ENCODE data around the gene MAN1A1.
"Not testable (repeated sequence)": the region's sequence is repeated elsewhere in the genome, so short reads cannot be mapped to it uniquely, and the experiment has no call there.

MAN1A1 gene

DNA sequence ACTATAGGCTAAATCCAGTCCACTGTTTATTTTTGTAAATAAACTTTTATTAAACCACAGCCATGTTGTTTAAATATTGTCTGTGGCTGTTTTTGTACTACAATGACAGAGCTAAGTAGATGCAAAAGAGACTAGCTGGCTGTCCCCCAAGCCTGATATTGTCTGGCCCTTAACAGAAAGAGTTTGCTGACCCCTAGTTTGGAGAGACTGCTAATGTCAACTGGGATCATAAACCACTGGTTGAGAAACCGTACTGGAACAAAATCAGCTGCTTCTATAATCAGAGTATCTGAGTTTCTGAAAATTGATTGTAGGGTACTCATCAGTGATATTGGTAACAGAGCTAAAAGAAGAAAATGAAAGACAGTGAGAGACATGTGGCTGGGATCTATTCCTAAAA, 168.5 kb downstream of the MAN1A1 start:
- DNase-seq (no peak), ATAC-seq (no peak)
- Mint-ChIP-seq H3K27me3 (no peaks in the 10 kb centered on the region), H3K4me3 (no peak overlapping the region), H3K9me3 (no peaks in the 10 kb centered on the region), H3K27ac (no peak overlapping the region), H3K4me1 (peaks cover 11% of the 10 kb centered on the region)

DNA sequence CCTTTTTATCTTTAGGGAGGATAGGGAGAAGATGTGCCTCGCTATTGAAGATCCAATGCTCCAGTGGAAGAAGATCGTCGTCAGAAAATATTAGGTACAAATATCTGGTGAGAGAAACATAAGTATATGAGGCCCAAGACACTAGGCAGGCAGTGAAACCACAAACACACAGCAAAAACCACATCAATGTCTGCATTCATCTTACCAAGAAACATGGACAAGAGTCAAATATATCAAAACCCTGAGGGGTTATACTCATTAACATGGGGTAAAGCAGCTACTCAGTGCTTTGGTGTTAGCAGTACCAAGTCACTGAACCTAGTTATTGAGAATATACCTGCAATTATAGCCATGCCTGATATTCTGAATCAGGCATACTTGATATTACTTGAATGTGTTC, 169.7 kb downstream of the MAN1A1 start:
- Mint-ChIP-seq H3K4me3 (no peak overlapping the region), H3K27me3 (no peaks in the 10 kb centered on the region), H3K27ac (peak overlapping the region in 1 of 2 donors; percentile 30), H3K9me3 (no peaks in the 10 kb centered on the region), H3K4me1 (peaks cover 11% of the 10 kb centered on the region)
- no peak for DNase-seq
- ATAC-seq = peak; percentile 60

DNA sequence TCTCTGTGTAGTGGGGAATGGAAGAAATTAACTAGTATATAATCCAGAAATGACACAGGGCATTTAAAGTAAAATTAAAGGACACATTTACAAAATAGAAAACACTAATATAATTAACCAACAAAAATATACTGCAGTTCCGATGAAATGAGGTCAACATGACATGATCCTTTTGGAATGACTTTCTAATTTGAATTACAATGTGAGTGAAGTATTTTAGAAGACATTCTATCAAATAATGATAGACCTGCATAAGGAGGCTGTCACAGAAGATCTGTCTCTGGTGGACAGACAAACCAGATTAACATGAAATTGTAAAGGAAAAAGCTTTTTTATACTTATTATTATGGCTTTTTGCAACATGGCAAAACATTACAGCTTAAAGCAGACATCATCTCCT, 170.5 kb downstream of the MAN1A1 start:
- DNase-seq = no peak
- no peak overlapping the region for H3K4me3 Mint-ChIP-seq
- H3K9me3 Mint-ChIP-seq = no peaks in the 10 kb centered on the region
- H3K27ac Mint-ChIP-seq = no peak overlapping the region
- no peak for ATAC-seq
- peaks cover 11% of the 10 kb centered on the region for H3K4me1 Mint-ChIP-seq
- no peaks in the 10 kb centered on the region for H3K27me3 Mint-ChIP-seq

DNA sequence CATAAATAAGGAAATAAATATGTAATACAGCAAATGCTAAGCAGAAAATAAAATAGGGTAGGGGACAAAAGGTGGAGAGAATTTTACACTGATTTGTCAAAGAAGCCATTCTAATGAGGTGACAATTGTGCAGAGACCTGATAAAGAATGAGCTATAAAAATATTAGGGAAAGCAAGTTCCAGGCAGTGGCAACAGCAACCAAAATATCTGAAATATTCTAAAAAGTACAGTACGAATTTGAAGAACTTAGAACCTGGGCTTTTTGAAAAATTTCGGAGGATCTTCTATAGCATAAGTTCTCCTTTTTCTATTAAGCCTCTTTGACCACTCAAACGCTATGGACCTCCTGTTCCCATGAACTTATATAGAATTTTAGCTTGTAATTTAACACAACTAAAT, 173.1 kb downstream of the MAN1A1 start:
- Mint-ChIP-seq H3K4me3 (no peak overlapping the region), H3K9me3 (no peaks in the 10 kb centered on the region), H3K27ac (no peak overlapping the region), H3K4me1 (peaks cover 11% of the 10 kb centered on the region), H3K27me3 (no peaks in the 10 kb centered on the region)
- ATAC-seq (no peak), DNase-seq (no peak)

DNA sequence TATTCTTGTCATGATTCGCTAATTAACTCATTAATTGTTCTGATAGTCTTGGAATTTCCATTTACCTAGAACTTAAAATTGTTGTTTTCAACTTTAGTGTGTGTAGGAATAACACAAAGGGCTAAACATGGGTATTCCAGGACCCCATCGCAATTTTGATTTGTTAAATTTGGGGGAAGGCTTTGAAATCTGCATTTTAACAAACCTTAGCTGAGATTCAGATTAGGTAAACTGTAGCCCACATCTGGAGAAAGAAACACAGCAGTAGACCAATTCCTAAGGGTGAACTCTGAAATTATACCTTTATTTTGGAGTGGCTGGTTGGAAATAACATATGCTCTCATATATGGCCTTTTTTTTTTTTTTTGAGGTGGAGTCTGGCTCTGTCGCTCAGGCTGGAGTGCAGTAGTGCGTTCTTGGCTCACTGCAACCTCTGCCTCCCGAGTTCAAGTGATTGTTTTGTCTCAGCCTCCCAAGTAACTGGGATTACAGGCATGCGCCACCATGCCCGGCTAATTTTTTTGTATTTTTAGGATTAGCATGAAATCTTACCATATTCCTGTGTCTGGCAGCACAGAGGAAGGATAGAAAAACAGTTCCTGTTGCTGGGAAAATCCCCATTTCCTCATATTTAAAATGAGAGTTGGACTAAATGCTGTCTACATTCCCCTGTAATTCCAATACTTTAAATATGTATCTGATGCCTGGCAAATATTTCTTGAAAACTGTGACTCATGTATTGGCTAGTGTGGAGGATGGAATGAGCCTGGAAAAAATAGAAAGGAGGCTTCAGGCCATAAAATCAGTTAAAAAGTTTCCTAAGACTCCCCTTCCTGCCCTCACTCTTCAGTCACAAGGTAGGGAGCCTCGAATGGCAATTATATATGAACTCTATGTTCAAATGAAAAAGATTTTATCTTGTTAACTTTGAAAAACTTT, 174.4 kb downstream of the MAN1A1 start:
- DNase-seq (no peak), ATAC-seq (no peak)
- no peaks in the 10 kb centered on the region for H3K27me3 Mint-ChIP-seq
- no peaks in the 10 kb centered on the region for H3K9me3 Mint-ChIP-seq
- H3K4me1 Mint-ChIP-seq = peaks cover 8% of the 10 kb centered on the region
- no peak overlapping the region for H3K27ac Mint-ChIP-seq
- H3K4me3 Mint-ChIP-seq = no peak overlapping the region

DNA sequence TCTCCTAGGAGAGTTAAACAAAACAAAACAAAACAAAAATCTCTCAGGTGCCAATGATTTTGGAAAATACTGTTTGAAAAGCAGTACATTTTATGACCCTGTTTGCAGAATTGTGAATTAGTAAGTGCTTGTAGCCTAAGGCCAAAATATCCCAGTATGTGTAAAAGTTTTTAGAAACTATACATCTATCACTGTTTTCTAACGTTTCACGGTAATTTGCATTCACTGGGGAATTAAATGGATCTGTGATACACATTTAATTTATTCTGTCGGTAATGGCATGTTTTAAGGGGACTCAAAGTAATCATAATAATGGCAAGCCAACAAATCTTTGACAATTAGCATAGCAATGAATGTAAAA, 175.5 kb downstream of the MAN1A1 start:
- no peak for DNase-seq
- H3K9me3 Mint-ChIP-seq = no peaks in the 10 kb centered on the region
- H3K27ac Mint-ChIP-seq = no peak overlapping the region
- H3K4me1 Mint-ChIP-seq = no peaks in the 10 kb centered on the region
- H3K27me3 Mint-ChIP-seq = no peaks in the 10 kb centered on the region
- no peak for ATAC-seq
- no peak overlapping the region for H3K4me3 Mint-ChIP-seq

DNA sequence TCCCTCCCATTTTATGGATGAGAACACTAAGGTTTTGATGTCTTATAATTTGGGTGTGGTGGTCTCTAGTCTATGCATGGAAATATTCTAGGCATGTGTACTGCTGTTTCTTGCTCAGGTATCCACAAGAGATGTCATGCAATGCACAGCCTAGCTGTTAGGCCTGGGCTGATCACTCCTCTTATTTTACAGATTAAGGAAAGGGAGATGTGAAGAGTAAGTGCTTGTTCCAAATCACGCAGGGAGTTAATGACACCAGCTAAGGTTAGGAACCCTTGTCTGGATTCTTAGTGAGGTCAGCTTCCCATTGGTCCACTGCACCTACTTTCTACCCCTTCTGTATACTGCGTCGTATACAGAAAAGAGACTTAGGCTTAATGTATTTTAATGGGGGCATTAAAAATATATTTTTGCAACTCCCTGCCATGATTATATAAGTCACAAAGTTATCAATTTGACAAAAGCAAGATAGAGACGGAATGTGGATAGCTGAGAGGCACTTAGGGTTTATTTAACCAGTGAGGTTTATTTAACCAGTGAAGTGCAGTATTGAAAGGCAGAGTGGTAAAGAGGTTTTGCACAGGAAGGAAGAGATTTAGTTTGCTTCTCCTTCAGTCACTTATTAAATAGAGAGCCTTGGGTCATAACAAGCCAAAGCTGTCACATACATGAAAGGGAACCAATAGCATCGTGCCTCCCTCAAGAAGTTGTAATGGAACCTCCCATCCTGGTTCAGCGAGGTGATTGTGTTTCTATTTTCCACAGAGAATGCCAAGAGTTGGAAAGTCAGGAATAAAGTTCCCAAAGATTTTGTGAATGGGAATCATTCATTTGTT, 176.1 kb downstream of the MAN1A1 start:
- Mint-ChIP-seq H3K4me1 (no peaks in the 10 kb centered on the region), H3K4me3 (no peak overlapping the region), H3K27ac (no peak overlapping the region), H3K27me3 (no peaks in the 10 kb centered on the region), H3K9me3 (no peaks in the 10 kb centered on the region)
- DNase-seq (no peak), ATAC-seq (no peak)

DNA sequence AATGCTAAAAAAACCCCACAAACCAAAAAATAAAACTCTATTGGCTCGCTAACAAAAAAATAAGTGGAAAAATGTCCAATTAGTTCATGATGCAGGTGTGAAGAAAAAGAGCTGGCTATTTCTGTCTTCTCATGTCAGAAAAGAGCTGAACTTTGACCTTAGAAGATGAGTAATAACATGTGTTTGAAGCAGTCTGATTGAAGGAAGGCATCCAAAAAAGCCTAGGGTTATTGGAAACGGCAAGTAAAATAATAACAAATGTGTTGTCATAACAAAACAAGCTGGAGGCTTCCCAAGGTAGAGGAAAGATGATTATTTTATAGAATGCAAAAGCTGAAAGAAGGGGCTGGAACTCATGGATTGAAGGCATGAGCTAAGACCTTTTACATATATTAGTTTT, 176.7 kb downstream of the MAN1A1 start:
- no peak for DNase-seq
- no peaks in the 10 kb centered on the region for H3K4me1 Mint-ChIP-seq
- no peaks in the 10 kb centered on the region for H3K27me3 Mint-ChIP-seq
- no peak for ATAC-seq
- H3K27ac Mint-ChIP-seq = no peak overlapping the region
- H3K9me3 Mint-ChIP-seq = no peaks in the 10 kb centered on the region
- no peak overlapping the region for H3K4me3 Mint-ChIP-seq

DNA sequence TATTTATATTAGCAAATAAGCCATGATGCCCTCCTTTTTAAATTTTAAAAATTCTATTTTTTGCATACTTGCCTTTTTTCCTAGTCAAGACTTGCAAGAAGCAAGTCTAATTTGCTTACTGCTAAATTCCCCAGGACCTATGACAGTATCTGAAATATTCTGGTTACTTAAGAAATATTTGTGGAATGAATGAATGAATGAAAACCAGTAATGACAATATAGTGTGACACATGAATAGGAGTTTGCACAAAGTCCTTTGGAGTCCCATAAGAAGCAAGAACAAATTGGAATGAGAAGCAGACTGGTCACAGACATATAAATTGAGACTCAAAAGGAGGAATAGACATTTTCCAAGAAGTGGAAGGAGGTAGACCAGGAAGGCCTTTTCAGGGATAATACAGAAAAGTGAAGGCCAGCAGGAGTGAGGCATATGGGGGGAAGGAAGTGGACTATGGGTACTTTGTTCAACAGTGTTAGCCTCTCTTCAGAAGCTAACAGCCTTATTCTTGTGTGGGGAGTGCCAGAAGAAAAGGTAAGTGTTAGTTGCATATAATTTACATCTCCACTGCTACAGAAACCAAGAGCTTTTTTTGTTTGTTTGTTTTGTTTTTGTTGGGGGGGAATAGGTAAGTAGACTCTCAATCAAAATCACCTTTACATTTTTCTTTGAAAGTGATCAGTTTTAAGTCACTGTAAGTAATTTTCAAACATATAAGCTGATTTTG, 177.5 kb downstream of the MAN1A1 start:
- Mint-ChIP-seq H3K27ac (no peak overlapping the region), H3K9me3 (no peaks in the 10 kb centered on the region), H3K4me3 (no peak overlapping the region), H3K27me3 (no peaks in the 10 kb centered on the region), H3K4me1 (no peaks in the 10 kb centered on the region)
- no peak for ATAC-seq
- DNase-seq = no peak

DNA sequence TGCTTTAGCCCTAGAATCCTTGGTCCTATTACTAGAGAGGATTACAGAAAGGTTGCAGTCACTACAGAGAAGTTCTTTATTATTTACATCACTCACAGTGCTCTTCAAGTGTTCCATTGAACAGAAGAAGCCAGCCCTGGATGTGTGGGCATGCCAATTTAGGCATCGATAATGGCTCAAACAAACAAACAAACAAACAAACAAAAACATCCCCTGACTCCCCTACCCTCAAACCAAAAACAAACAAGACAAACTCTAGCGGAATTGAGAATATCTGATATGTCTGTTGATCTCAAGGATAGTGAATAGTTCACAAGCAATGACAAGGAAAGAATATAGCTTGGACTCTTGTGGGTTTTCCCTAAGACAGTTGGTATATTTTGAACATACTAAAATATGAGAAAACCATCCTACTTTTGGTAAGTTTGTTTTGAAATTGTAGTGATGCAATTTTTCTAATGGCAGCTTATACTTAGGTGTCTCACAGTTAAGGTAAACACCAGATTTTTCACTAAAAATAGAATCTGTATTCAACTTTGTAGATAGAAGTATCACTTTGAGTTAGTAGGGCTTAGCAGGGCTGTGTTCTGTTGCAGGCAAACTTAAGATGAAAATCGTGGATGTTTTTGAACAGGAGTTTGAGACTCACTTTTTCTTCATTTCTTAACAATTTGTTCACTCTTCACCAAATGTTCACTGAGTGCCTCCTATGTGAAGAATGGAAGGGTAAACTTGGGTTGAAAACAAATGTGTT, 178.3 kb downstream of the MAN1A1 start:
- H3K27me3 Mint-ChIP-seq = peaks cover 6% of the 10 kb centered on the region
- H3K4me3 Mint-ChIP-seq = no peak overlapping the region
- no peak overlapping the region for H3K27ac Mint-ChIP-seq
- no peaks in the 10 kb centered on the region for H3K9me3 Mint-ChIP-seq
- H3K4me1 Mint-ChIP-seq = no peaks in the 10 kb centered on the region
- no peak for ATAC-seq
- DNase-seq = no peak

DNA sequence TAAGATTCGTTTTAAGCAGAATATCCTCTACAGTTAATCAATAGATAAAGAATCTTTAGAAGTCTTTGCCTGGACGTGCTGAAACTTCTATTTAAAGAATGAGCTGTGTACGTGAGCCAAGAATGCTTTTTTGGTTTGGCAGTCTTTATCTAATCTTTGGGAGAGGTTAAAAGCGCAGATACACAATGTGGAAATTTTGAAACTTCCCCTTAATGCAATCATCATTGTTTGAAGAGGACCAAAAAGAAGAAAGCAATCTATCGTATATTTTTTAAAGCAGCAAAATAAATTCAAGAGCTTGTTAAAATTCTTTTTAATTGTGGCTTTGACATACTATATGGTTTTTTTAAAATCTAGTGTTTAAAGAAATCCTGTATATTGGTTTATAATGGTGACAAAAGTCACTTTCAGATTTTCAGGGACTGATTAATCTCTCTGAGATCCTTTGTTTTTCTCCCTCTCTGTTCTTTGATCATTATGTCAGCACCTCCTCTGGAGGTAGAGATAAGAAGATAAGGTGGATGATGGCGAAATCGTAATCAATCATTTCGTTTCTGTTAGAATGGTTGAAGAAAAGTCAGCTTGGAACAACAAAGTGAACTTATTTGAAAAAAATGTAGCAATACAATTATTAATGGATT, 179.0 kb downstream of the MAN1A1 start:
- no peak for DNase-seq
- no peaks in the 10 kb centered on the region for H3K9me3 Mint-ChIP-seq

DNA sequence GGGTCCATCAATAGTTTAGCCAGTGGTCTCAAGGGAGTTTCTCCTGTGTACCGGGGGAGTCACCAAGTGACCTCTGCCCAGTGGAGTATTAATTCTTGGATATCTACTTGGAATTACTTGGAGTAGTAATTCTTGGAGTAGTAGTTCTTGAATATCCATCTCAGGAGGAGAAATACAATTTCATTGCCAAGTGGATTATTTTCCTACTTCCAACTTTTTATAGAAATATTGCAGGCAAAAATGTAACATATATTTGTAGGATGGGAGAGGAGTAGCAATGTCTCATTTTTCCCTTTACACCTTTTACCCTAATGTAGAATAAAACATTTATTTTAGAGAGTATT, 179.5 kb downstream of the MAN1A1 start:
- H3K9me3 Mint-ChIP-seq = no peaks in the 10 kb centered on the region
- peaks cover 11% of the 10 kb centered on the region for H3K27me3 Mint-ChIP-seq
- ATAC-seq (no peak), DNase-seq (no peak)
- no peak overlapping the region for H3K4me3 Mint-ChIP-seq
- H3K27ac Mint-ChIP-seq = peak overlapping the region in 1 of 2 donors; percentile 16
- no peaks in the 10 kb centered on the region for H3K4me1 Mint-ChIP-seq

More for the DNA sequence above, 179.0 kb downstream of the MAN1A1 start:
- no peaks in the 10 kb centered on the region for H3K4me1 Mint-ChIP-seq
- H3K27ac Mint-ChIP-seq = peak overlapping the region in 1 of 2 donors; percentile 16
- no peak for ATAC-seq
- H3K4me3 Mint-ChIP-seq = no peak overlapping the region
- peaks cover 11% of the 10 kb centered on the region for H3K27me3 Mint-ChIP-seq

DNA sequence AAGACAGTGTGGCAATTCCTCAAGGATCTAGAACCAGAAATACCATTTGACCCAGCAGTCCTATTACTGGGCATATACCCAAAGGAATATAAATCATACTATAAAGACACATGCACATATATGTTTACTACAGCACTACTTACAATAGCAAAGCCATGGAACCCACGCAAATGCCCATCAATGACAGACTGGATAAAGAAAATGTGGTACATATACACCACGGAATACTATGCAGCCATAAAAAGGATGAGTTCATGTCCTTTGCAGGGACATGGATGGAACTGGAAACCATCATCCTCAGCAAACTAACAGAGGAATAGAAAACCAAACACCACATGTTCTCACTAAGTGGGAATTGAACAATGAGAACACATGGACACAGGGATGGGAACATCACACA, 180.2 kb downstream of the MAN1A1 start:
- DNase-seq, H3K9me3 Mint-ChIP-seq, H3K4me1 Mint-ChIP-seq, H3K4me3 Mint-ChIP-seq, H3K27ac Mint-ChIP-seq, ATAC-seq: not testable (repeated sequence)
- H3K27me3 Mint-ChIP-seq = peaks cover 11% of the 10 kb centered on the region

DNA sequence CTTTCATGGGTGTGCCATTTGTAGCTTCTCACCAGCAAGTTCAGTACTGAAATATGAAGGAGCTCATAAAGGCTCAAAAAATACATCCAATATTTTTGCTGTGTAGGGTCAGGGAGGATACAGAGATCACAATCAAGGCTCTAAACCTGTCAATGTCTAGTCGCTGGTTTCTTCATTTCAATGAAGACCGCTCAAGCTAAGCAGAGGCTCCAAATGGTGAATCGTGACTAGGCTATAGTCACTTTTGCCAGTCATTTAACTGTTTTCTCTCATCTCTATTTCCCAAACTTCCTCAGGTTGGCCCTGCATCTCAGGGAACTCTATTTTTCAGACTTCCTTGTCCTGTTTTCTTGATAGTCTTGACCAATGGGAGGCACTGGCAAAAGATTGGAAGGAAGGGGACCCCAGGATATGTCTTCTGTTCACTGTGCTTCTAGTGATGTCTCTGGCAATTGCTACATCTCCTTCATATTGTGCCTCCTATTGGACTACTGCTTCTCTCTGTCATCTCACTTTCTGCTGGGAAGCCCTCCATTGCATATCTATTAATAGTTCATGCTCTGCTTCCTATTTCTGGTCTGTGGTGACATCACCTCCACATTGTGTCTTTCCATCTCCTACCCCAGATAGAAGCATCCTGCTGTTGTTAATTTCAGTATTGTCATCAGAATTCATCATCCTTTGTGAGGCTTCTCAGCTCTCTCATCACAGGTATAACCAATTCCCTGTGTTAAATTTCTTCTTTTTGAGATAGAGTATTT, 183.4 kb downstream of the MAN1A1 start:
- no peaks in the 10 kb centered on the region for H3K9me3 Mint-ChIP-seq

More for the DNA sequence above, 183.4 kb downstream of the MAN1A1 start:
- Mint-ChIP-seq H3K27ac (no peak overlapping the region), H3K27me3 (peaks cover 24% of the 10 kb centered on the region), H3K4me3 (no peak overlapping the region), H3K4me1 (no peaks in the 10 kb centered on the region)
- ATAC-seq (no peak), DNase-seq (no peak)
